HEK293 (cell line): ENCODE measurements around the gene CAPNS1.

Source experiments
- CTCF ChIA-PET: fragments of 350-600 bp; formaldehyde crosslinking; extraction: SDS; loops from one replicate; lab custom pipeline; 2021; ENCODE audit warnings: antibody characterized with exemption; lab: Yijun Ruan, JAX
- POLR2A ChIA-PET: fragments of 300-600 bp; formaldehyde crosslinking; extraction: SDS; loops from one replicate; lab custom pipeline; 2020; ENCODE audit warnings: antibody characterized with exemption, inconsistent platforms; lab: Yijun Ruan, JAX
- H3K27ac ChIP-seq: fragments of 200-500 bp; sonication (Bioruptor generic); 2 replicates; pipeline ENCODE4 v1.5.1; 2014; ENCODE audit warnings: low read depth, low read length, control low read depth, inconsistent platforms; ENCODE audit errors: extremely low read depth
- H3K36me3 ChIP-seq, 2 experiments: fragments of 200-500 bp in 1 of 2; sonication (Bioruptor generic) in 1 of 2; 1 replicate in 1 of 2; 2 replicates in 1 of 2; pipeline ENCODE4 v1.5.1; 2014 to 2017; ENCODE audit warnings: inconsistent platforms in 2 of 2, low read length in 2 of 2; ENCODE audit not compliant: control insufficient read depth in 2 of 2, insufficient read depth in 1 of 2
- H3K4me1 ChIP-seq: fragments of 200-500 bp; sonication (Bioruptor generic); 2 replicates; pipeline ENCODE4 v1.5.1; 2014; ENCODE audit warnings: mild to moderate bottlenecking, low read length, inconsistent platforms; ENCODE audit not compliant: control insufficient read depth, insufficient read depth
- H3K4me3 ChIP-seq: 2 replicates; pipeline ENCODE4 v1.5.1; 2011; ENCODE audit warnings: low read depth, mild to moderate bottlenecking, control low read depth, low read length, moderate library complexity
- H3K9me3 ChIP-seq: fragments of 200-500 bp; sonication (Bioruptor generic); 2 replicates; pipeline ENCODE4 v1.5.1; 2014; ENCODE audit warnings: low read depth, low read length, inconsistent platforms; ENCODE audit not compliant: control insufficient read depth, insufficient read depth
- BCL11A ChIP-seq: fragments of 450-650 bp; formaldehyde crosslinking; IDR thresholded peaks from 2 replicates; pipeline ENCODE4 v1.5.1; 2016; ENCODE audit warnings: low read depth, missing biosample characterization, missing genetic modification characterization
- CTCF ChIP-seq: fragments of 450-650 bp; formaldehyde crosslinking; IDR thresholded peaks from 2 replicates; pipeline ENCODE4 v1.5.1; 2016; ENCODE audit warnings: missing biosample characterization, missing genetic modification characterization
- EGR2 ChIP-seq: fragments of 450-650 bp; formaldehyde crosslinking; IDR thresholded peaks from 2 replicates; pipeline ENCODE4 v1.5.1; 2016; ENCODE audit warnings: low read depth, missing biosample characterization, missing genetic modification characterization
- HOXC10 ChIP-seq: sonication (generic); formaldehyde crosslinking; IDR thresholded peaks from 2 replicates; pipeline ENCODE4 v1.8.1; 2023; ENCODE audit warnings: mild to moderate bottlenecking, missing genetic modification reagents
- MYNN ChIP-seq: fragments of 450-650 bp; formaldehyde crosslinking; IDR thresholded peaks from 2 replicates; pipeline ENCODE4 v1.5.1; 2016; ENCODE audit warnings: missing biosample characterization, missing genetic modification characterization, borderline replicate concordance
- PBX3 ChIP-seq: sonication (generic); formaldehyde crosslinking; IDR thresholded peaks from 2 replicates; pipeline ENCODE4 v1.8.1; 2022; ENCODE audit warnings: mild to moderate bottlenecking, moderate library complexity, missing genetic modification reagents
- SALL2 ChIP-seq: fragments of 450-650 bp; formaldehyde crosslinking; IDR thresholded peaks from 2 replicates; pipeline ENCODE4 v1.5.0; 2017; ENCODE audit warnings: missing biosample characterization, mild to moderate bottlenecking, missing genetic modification characterization, borderline replicate concordance
- ZBTB21 ChIP-seq: fragments of 450-650 bp; formaldehyde crosslinking; IDR thresholded peaks from 2 replicates; pipeline ENCODE4 v1.5.1; 2017; ENCODE audit warnings: missing biosample characterization, missing genetic modification characterization
- ZNF10 ChIP-seq: fragments of 450-650 bp; formaldehyde crosslinking; IDR thresholded peaks from 2 replicates; pipeline ENCODE4 v1.5.1; 2017; ENCODE audit warnings: missing biosample characterization, missing genetic modification characterization
- ZNF138 ChIP-seq: fragments of 450-650 bp; formaldehyde crosslinking; IDR thresholded peaks from 2 replicates; pipeline ENCODE4 v1.5.1; 2016; ENCODE audit warnings: missing biosample characterization, missing genetic modification characterization, borderline replicate concordance
- ZNF18 ChIP-seq: fragments of 450-650 bp; formaldehyde crosslinking; IDR thresholded peaks from 2 replicates; pipeline ENCODE4 v1.5.1; 2016; ENCODE audit warnings: missing biosample characterization, missing genetic modification characterization
- ZNF211 ChIP-seq: fragments of 450-650 bp; formaldehyde crosslinking; IDR thresholded peaks from 2 replicates; pipeline ENCODE4 v1.5.1; 2016; ENCODE audit warnings: low read depth, missing biosample characterization, missing genetic modification characterization
- ZNF26 ChIP-seq: fragments of 450-650 bp; formaldehyde crosslinking; IDR thresholded peaks from 2 replicates; pipeline ENCODE4 v1.5.1; 2016; ENCODE audit warnings: missing biosample characterization, missing genetic modification characterization
- ZNF324 ChIP-seq: fragments of 450-650 bp; formaldehyde crosslinking; IDR thresholded peaks from 2 replicates; pipeline ENCODE4 v1.5.1; 2016; ENCODE audit warnings: missing biosample characterization, missing genetic modification characterization
- ZNF341 ChIP-seq: fragments of 450-650 bp; formaldehyde crosslinking; IDR thresholded peaks from 2 replicates; pipeline ENCODE4; 2016; ENCODE audit warnings: low read depth, missing biosample characterization, missing genetic modification characterization
- ZNF423 ChIP-seq: fragments of 450-650 bp; formaldehyde crosslinking; IDR thresholded peaks from 2 replicates; pipeline ENCODE4 v1.5.1; 2016; ENCODE audit warnings: missing biosample characterization, missing genetic modification characterization
- ZNF548 ChIP-seq: fragments of 450-650 bp; formaldehyde crosslinking; IDR thresholded peaks from 2 replicates; pipeline ENCODE4 v1.5.1; 2016; ENCODE audit warnings: missing biosample characterization, missing genetic modification characterization
- ZNF629 ChIP-seq: fragments of 450-650 bp; formaldehyde crosslinking; IDR thresholded peaks from 2 replicates; pipeline ENCODE4 v1.5.1; 2017; ENCODE audit warnings: missing biosample characterization, missing genetic modification characterization
- ZNF645 ChIP-seq: fragments of 450-650 bp; formaldehyde crosslinking; IDR thresholded peaks from 2 replicates; pipeline ENCODE4; 2016; ENCODE audit warnings: missing biosample characterization, missing genetic modification characterization
- ZNF701 ChIP-seq: fragments of 450-650 bp; formaldehyde crosslinking; IDR thresholded peaks from 2 replicates; pipeline ENCODE4 v1.5.1; 2016; ENCODE audit warnings: missing biosample characterization, missing genetic modification characterization

The CAPNS1 gene

GRCh38 chr19:36092566-36092965 lies 47.3 kb upstream of the CAPNS1 start:
- no peak overlapping the region for H3K27ac ChIP-seq
- TF ChIP-seq ZNF324 (tag by site-specific recombination) (no peak), CTCF (tag by site-specific recombination) (peak; percentile 46; the same call in 1 of the 2 replicates), ZNF341 (tag by site-specific recombination) (no peak)
- TF ChIP-seq, all 188 proteins: peak for 1
- Histone ChIP-seq H3K9me3 (no peaks in the 10 kb centered on the region), H3K36me3 (peaks cover 92 to 100% of the 10 kb centered on the region in 2 experiments), H3K4me3 (no peak overlapping the region), H3K4me1 (no peaks in the 10 kb centered on the region)
- ChIA-PET CTCF (interaction anchor here (0.9 kb wide), 1 partner anchor 32 kb away, joined by 3 read pairs; no protein-coding TSS in a partner anchor), POLR2A (no interaction called here)

- ChIA-PET CTCF (interaction anchor here (0.9 kb wide), 1 partner anchor 32 kb away, joined by 3 read pairs; no protein-coding TSS in a partner anchor), POLR2A (no interaction called here)
- Histone ChIP-seq H3K4me1 (no peaks in the 10 kb centered on the region), H3K9me3 (no peaks in the 10 kb centered on the region), H3K36me3 (peaks cover 89 to 100% of the 10 kb centered on the region in 2 experiments), H3K4me3 (no peak overlapping the region), H3K27ac (no peak overlapping the region)
- TF ChIP-seq EGR2 (tag by site-specific recombination) (0 out of 2 replicates have a peak, but pooled peaks have one; percentile 8), ZNF629 (tag by site-specific recombination) (no peak)
Observed at GRCh38 chr19:36093146-36093662, 46.7 kb upstream of the CAPNS1 start.

GRCh38 chr19:36093687-36094086 lies 46.2 kb upstream of the CAPNS1 start:
- H3K4me1 ChIP-seq, result no peaks in the 10 kb centered on the region
- no peak overlapping the region for H3K4me3 ChIP-seq
- ChIA-PET CTCF (interaction anchor here (0.9 kb wide), 1 partner anchor 33 kb away, joined by 3 read pairs; no protein-coding TSS in a partner anchor), POLR2A (no interaction called here)
- H3K9me3 ChIP-seq, result no peaks in the 10 kb centered on the region
- H3K36me3 ChIP-seq, result peaks cover 89 to 100% of the 10 kb centered on the region in 2 experiments
- no peak overlapping the region for H3K27ac ChIP-seq
- TF ChIP-seq ZNF423 (tag by site-specific recombination), result no peak
- TF ChIP-seq MYNN (tag by site-specific recombination), result no peak
- no peak for TF ChIP-seq BCL11A
- no peak for TF ChIP-seq HOXC10 (CRISPR knock-in tag)
- TF ChIP-seq, all 188 proteins: peak for 0

- Histone ChIP-seq H3K4me3 (no peak overlapping the region), H3K27ac (no peak overlapping the region; the same call in 1 of the 2 replicates), H3K4me1 (no peaks in the 10 kb centered on the region), H3K9me3 (no peaks in the 10 kb centered on the region), H3K36me3 (peaks cover 85 to 96% of the 10 kb centered on the region in 2 experiments)
- POLR2A ChIA-PET, result interaction anchor here (0.6 to 0.9 kb wide), 2 partner anchors 13 to 280 kb away, joined by 3 to 4 read pairs; no protein-coding TSS in a partner anchor
- CTCF ChIA-PET, result interaction anchor here (0.7 to 2.1 kb wide), 2 partner anchors 31 to 41 kb away, joined by 3 to 7 read pairs; no protein-coding TSS in a partner anchor
- no peak for TF ChIP-seq ZNF701 (tag by site-specific recombination)
- no peak for TF ChIP-seq ZNF10 (tag by site-specific recombination)
- no peak for TF ChIP-seq ZBTB21 (tag by site-specific recombination)
- TF ChIP-seq ZNF629 (tag by site-specific recombination), result no peak
- TF ChIP-seq ZNF26, result no peak
- TF ChIP-seq ZNF211, result no peak
- no peak for TF ChIP-seq ZNF18 (tag by site-specific recombination)
- TF ChIP-seq ZNF138, result no peak
- no peak for TF ChIP-seq ZNF548
- TF ChIP-seq PBX3 (CRISPR knock-in tag), result no peak
- no peak for TF ChIP-seq SALL2 (tag by site-specific recombination)
- no peak for TF ChIP-seq ZNF645 (tag by site-specific recombination)
Observed at GRCh38 chr19:36097036-36097435, 42.8 kb upstream of the CAPNS1 start.
